GM12874 (cell line): ENCODE data around the gene MAL.

Experiments
- TF ChIP-seq, protein P1 (sequence below): IDR thresholded peaks from 2 replicates; pipeline ENCODE4 v1.5.1; 2011; ENCODE audit warnings: low read depth, mild to moderate bottlenecking, control low read depth, low read length, moderate library complexity; ENCODE audit not compliant: insufficient read depth

Gene MAL

DNA sequence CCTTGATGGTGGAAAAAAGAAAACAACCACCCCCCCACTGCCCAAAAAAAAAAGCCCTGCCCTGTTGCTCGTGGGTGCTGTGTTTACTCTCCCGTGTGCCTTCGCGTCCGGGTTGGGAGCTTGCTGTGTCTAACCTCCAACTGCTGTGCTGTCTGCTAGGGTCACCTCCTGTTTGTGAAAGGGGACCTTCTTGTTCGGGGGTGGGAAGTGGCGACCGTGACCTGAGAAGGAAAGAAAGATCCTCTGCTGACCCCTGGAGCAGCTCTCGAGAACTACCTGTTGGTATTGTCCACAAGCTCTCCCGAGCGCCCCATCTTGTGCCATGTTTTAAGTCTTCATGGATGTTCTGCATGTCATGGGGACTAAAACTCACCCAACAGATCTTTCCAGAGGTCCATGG is 28.0 kb downstream of the MAL start:
- TF ChIP-seq, protein P1, sequence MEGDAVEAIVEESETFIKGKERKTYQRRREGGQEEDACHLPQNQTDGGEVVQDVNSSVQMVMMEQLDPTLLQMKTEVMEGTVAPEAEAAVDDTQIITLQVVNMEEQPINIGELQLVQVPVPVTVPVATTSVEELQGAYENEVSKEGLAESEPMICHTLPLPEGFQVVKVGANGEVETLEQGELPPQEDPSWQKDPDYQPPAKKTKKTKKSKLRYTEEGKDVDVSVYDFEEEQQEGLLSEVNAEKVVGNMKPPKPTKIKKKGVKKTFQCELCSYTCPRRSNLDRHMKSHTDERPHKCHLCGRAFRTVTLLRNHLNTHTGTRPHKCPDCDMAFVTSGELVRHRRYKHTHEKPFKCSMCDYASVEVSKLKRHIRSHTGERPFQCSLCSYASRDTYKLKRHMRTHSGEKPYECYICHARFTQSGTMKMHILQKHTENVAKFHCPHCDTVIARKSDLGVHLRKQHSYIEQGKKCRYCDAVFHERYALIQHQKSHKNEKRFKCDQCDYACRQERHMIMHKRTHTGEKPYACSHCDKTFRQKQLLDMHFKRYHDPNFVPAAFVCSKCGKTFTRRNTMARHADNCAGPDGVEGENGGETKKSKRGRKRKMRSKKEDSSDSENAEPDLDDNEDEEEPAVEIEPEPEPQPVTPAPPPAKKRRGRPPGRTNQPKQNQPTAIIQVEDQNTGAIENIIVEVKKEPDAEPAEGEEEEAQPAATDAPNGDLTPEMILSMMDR = 0 out of 2 replicates have a peak, but pooled peaks have one; percentile 25

- TF ChIP-seq, protein P1 = no peak
Observed at GRCh38 chr2:95054016-95054415, 28.5 kb downstream of the MAL start.

DNA sequence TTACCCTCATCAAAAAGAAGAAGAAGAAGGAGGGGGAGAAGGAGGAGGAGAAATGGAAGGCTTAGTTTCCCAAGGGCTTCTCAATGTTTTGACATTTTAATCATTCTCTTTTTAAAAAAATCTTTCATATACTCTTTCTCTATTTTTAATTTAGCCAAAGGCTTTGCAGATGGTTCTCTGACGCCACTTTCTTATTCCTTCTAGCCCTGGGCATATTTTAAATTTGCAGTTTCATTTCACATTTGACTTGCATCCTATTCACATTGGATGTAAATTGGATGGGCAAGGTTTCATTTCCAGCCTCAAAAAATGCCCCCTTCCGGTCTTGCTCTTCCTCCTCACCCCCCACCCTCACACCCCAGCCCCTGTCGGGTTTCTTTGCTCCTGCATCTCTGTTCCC is 29.8 kb downstream of the MAL start:
- TF ChIP-seq, protein P1 = no peak

DNA sequence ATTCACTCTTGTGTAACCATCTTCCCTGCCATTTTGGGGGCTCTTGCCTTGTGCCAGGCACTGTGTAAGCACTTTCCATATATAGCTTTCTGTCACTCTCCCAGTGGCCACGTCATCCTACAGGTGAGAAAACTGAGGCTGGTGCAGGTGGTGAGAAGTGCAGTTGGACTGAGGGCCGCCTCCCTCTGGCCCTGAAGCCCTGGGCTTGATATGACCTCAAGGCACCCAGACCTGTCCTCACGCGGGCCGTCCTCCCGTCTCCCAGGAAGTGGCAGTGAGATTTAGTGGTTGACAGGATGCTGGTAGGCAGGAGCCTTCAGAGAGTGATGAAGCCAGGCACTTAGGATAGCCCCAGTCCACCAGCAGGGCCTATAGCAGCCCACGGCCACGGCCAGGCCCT is 30.5 kb downstream of the MAL start:
- TF ChIP-seq, protein P1 = no peak

GRCh38 chr2:95056461-95057459 is 31.3 kb downstream of the MAL start:
- TF ChIP-seq, protein P1 = no peak

- TF ChIP-seq, protein P1 = no peak
Observed at GRCh38 chr2:95057535-95058370, 32.2 kb downstream of the MAL start.

DNA sequence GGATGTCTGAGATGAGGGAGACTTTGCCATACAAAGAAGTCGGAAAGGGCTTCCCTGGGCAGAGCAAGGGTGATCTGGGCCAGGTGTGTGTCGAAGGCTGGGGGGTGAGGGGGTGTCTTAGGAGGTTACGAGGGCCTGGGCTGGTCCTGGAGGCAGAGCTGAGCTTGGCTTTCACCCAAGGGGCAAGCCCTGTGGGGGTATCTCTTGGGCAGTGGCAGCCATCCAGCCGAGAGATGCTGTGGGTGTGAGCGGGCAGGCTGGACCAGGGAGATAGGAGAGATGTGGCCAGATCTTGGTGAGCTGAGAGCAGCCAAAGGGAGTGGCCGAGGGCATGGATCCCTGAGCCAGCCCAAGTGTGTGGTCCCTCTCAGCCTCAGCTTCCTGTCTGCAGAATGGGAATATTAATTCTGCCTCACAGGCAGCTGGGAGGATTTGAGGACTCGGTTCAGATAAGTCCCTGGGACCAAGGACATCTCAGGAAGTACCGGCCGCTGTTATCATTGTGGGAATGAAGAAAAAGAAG is 33.0 kb downstream of the MAL start:
- TF ChIP-seq, protein P1 = no peak
